Stimulated activated CD4-positive, alpha-beta T cell treated with anti-CD3 and anti-CD28 coated beads, Interleukin-15, amount 100 ng/mL, for 48 hours (primary cell): Measurements from ENCODE around the gene ZBTB20.
A peak's percentile ranks its signal among the peaks of the same experiment; 100 is the strongest.

ENCODE experiments used
- DNase-seq, 2 donors: peaks; one replicate each; pipeline ENCODE4 v3.0.0-alpha.2; 2020; ENCODE audit warnings: low read depth in 2 of 2

ZBTB20 gene

GRCh38 chr3:114408736-114409670, 738.1 kb downstream of the ZBTB20 start:
- no peak for DNase-seq

- no peak for DNase-seq
Observed at GRCh38 chr3:114406922-114407321, 740.2 kb downstream of the ZBTB20 start.

- DNase-seq, result no peak
Observed at GRCh38 chr3:114406286-114406685, 740.8 kb downstream of the ZBTB20 start.

- no peak for DNase-seq
Observed at GRCh38 chr3:114405202-114405990, 741.7 kb downstream of the ZBTB20 start.

- no peak for DNase-seq
Observed at GRCh38 chr3:114404590-114404989, 742.5 kb downstream of the ZBTB20 start.

DNA sequence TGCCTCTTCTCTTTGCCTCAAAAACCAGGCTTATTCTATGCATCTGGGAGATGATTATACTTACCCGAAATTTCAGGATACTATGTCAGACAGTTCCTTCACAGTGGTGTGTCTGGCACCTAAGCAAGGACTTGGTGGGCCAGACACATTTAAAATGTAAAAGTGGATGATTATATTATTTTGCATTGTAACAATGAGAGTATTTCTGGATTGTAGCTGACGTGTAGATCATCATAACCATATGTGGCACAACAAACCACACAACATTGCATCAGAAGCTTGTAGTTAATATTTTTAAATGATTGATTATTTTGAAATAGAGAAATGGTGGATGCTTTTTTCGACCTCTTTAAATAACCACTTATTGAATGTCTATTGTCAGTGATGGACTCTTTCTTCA, 744.2 kb downstream of the ZBTB20 start:
- DNase-seq, result no peak

DNA sequence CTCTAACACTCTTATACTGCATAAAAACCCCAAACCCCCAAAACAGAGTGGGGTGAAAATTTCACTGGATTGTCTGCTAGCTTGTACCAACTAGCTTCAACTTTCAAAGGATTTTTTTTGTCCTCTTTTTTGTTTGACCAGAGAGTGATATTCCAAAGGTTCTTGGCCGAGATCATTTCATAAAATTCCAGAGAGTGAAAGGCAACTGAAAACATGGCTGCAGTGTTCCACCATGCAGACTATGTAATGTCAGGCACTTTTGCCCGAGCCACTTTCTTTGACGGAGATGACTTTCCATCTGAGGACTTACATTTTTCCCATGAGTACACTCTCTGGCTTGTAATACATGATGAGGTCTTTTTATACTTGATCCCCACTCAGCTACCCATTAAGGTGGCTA, 745.7 kb downstream of the ZBTB20 start:
- DNase-seq, result no peak

GRCh38 chr3:114400371-114400770, 746.7 kb downstream of the ZBTB20 start:
- DNase-seq, result no peak

- no peak for DNase-seq
Observed at GRCh38 chr3:114394551-114394950, 752.5 kb downstream of the ZBTB20 start.

GRCh38 chr3:114393367-114394072, 753.6 kb downstream of the ZBTB20 start:
- DNase-seq, result no peak

DNA sequence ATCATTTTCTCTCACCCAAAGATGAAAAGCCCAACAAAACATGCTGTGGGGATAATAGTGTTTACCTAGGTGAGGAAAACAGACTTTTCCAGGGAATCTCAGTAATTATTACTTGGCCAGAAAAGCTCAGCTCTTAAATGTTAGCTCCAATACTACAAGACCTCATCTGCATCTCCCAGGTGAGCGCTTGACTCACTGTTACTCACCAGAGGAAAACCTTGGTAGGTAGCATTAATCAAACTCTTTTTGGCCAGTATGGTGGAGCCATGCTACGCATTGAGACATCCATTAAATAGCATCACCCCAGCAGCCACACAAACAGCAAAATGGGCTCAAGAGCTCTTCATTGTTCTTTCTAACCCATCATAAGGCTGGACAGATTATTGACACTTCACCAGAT, 754.3 kb downstream of the ZBTB20 start:
- DNase-seq, result no peak

GRCh38 chr3:114389156-114389555, 757.9 kb downstream of the ZBTB20 start:
- no peak for DNase-seq

DNA sequence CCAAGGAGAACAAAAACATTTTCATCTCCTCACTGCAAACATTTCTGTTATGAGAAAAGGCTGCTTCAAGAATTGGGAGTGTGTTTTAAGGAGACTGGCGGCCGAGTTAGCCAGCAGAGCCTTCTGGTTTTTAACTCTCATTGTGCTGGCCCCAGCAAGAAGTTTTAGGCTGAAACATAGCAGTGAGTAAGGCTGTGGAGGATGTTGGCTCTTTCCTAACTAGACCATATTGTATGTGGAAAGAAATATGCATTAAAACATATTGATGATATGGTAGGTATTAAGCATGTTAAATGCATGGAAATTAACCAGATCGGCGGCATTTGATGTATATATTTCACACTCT, 762.6 kb downstream of the ZBTB20 start:
- no peak for DNase-seq

DNA sequence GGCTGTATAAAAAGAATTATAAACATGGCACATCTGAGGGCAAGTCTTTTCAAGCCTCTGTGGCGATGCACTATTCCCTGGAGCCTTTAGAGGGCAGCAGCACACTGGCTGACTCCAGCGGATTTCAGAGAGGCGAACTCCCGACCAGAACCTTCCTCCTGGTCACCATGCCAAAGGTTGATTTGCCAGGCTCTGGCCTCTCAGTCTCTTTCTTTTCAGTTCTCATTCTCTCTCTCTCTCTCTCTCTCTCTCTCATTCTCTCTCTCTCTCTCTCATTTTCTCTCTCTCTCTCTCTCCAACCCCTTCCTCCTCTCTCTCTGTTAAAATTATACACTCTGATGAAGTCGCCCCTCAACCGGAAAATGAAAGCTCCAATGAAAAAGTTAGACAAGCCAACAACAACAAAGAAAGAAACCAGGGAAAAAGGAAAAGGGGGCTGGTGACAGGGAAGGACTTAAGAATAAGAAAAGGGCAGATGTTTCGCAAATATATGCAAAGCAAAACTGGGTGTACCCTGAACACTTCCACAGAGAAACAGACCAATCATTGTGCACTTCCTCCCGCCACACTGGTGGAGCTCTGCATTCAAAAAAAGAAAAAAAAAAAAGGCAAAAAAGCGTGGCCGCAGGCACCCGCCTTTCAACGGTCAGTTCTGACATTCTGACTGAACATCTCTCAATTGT, 763.1 kb downstream of the ZBTB20 start:
- DNase-seq, result peak; percentile 52 to 61

- no peak for DNase-seq
Observed at GRCh38 chr3:114380233-114380651, 766.8 kb downstream of the ZBTB20 start.

GRCh38 chr3:114379266-114379665, 767.8 kb downstream of the ZBTB20 start:
- no peak for DNase-seq

- DNase-seq, result no peak
Observed at GRCh38 chr3:114378760-114379159, 768.3 kb downstream of the ZBTB20 start.

DNA sequence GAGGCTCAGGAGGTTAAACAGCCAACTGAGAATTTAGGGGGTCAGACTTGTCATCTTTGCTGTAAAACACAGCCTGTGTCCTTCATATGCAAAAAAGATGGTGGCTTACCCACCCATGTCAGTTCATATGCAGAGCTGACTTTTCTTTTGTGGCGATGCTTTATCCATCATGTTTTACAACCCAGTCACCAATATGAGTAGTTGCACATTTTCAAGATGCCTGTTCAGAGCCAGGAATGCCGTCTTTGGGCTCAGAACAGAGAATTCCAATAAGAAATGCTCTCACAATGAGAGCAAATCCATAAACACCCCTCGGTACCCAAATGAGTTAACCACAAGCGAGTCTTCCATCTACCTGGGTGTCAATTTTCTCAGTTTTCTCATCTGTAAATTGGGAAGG, 769.7 kb downstream of the ZBTB20 start:
- no peak for DNase-seq

- no peak for DNase-seq
Observed at GRCh38 chr3:114376516-114377185, 770.4 kb downstream of the ZBTB20 start.

- no peak for DNase-seq
Observed at GRCh38 chr3:114375608-114376421, 771.3 kb downstream of the ZBTB20 start.
